Breast epithelium (tissue), 4 donors: ENCODE results near the gene KRTAP10-5. TPM values are rescaled to one million over a fixed set of nuclear protein-coding genes. Genes with fewer than 3 reads are reported as not detected.
"Not testable (repeated sequence)": the region's sequence is repeated elsewhere in the genome, so short reads cannot be mapped to it uniquely, and the experiment has no call there.

ENCODE experiments used
- DNase-seq, 2 donors: peaks; one replicate each; pipeline ENCODE4 v3.0.0-alpha.2; 2019; ENCODE audit warnings: low spot score in 2 of 2
- H3K27ac ChIP-seq, 2 donors: fragments of 200-600 bp; sonication (generic) in 1 of 2; one replicate each; pipeline ENCODE4 v1.5.1; 2016 to 2019; ENCODE audit warnings: mild to moderate bottlenecking in 1 of 2
- H3K27me3 ChIP-seq, 2 donors: fragments of 200-600 bp; sonication (generic) in 1 of 2; one replicate each; pipeline versions ENCODE4 v1.5.1 to v1.6.0; 2017 to 2019; ENCODE audit warnings: control low read depth in 1 of 2, mild to moderate bottlenecking in 1 of 2
- H3K36me3 ChIP-seq: fragments of 200-600 bp; one replicate; pipeline ENCODE4 v1.5.1; 2019
- H3K4me1 ChIP-seq, 2 donors: fragments of 200-600 bp; sonication (generic); one replicate each; pipeline ENCODE4 v1.5.1; 2016 to 2019; ENCODE audit warnings: control low read depth in 1 of 2
- H3K4me3 ChIP-seq, 3 donors: fragments of 200-600 bp; sonication (generic); 1 replicate in 2 of 3; 2 replicates in 1 of 3; pipeline ENCODE4 v1.5.1; 2016 to 2019; ENCODE audit warnings: mild to moderate bottlenecking in 3 of 3, moderate library complexity in 2 of 3
- H3K9me3 ChIP-seq, 2 donors: fragments of 200-600 bp; sonication (generic) in 1 of 2; one replicate each; pipeline ENCODE4 v1.5.1; 2016 to 2019; ENCODE audit warnings: control low read depth in 1 of 2
- CTCF ChIP-seq, 3 donors: fragments of 450-650 bp; IDR thresholded peaks; one replicate each; pipeline ENCODE4 v1.5.1; 2016 to 2017; ENCODE audit warnings: antibody characterized with exemption in 3 of 3, mild to moderate bottlenecking in 3 of 3, moderate library complexity in 3 of 3
- POLR2A ChIP-seq: fragments of 450-650 bp; IDR thresholded peaks from one replicate; pipeline ENCODE4 v1.6.1; 2016; ENCODE audit warnings: antibody characterized with exemption, mild to moderate bottlenecking, moderate library complexity
- POLR2AphosphoS5 ChIP-seq, 3 donors: sonication (generic); formaldehyde crosslinking; IDR thresholded peaks; one replicate each; pipeline ENCODE4 v1.6.1; 2017; ENCODE audit warnings: antibody characterized with exemption in 3 of 3
- intact Hi-C: fragments of 100-400 bp; cut with DNase I; formaldehyde crosslinking; loops from one replicate; pipeline ENCODE4 v1.15.1; 2023; ENCODE audit warnings: low total_unique reads
- total RNA-seq, 3 donors: library from RNA; depleted of rRNA; stranded (reverse); fragments of >200 nt; gene quantifications; one replicate each; pipeline ENCODE4 v1.1.0, GENCODE V29; 2016

KRTAP10-5 gene
- total RNA-seq, 3 donors from 2014 or later: not detected

- TF ChIP-seq POLR2A: no peak
- TF ChIP-seq POLR2AphosphoS5 (IDR thresholded peaks at IDR 0.05): no peak
- TF ChIP-seq CTCF (IDR thresholded peaks at IDR 0.05): no peak
Observed at GRCh38 chr21:44614161-44614631, 33.8 kb upstream of the KRTAP10-5 start.

GRCh38 chr21:44613386-44614155 lies 33.2 kb upstream of the KRTAP10-5 start:
- no peak for TF ChIP-seq CTCF (IDR thresholded peaks at IDR 0.05)
- TF ChIP-seq POLR2AphosphoS5 (IDR thresholded peaks at IDR 0.05): no peak
- no peak for TF ChIP-seq POLR2A
- Histone ChIP-seq H3K4me3 (no peak overlapping the region), H3K27ac (no peak overlapping the region), H3K9me3 (peaks cover 29 to 34% of the 10 kb centered on the region in 2 donors), H3K27me3 (peaks cover 0 to 34% of the 10 kb centered on the region in 2 donors), H3K4me1 (no peaks in the 10 kb centered on the region), H3K36me3 (no peaks in the 10 kb centered on the region)
- intact Hi-C loops: no loop called here
- DNase-seq: no peak

More at GRCh38 chr21:44614161-44614631, 33.8 kb upstream of the KRTAP10-5 start:
- Histone ChIP-seq H3K4me3 (no peak overlapping the region), H3K4me1 (no peaks in the 10 kb centered on the region), H3K27me3 (peaks cover 0 to 36% of the 10 kb centered on the region in 2 donors), H3K27ac (no peak overlapping the region), H3K36me3 (no peaks in the 10 kb centered on the region), H3K9me3 (peaks cover 27 to 30% of the 10 kb centered on the region in 2 donors)
- no peak for DNase-seq
- intact Hi-C loops: no loop called here

- Histone ChIP-seq H3K27me3 (peaks cover 0 to 33% of the 10 kb centered on the region in 2 donors), H3K4me1 (no peaks in the 10 kb centered on the region), H3K27ac (no peak overlapping the region), H3K36me3 (no peaks in the 10 kb centered on the region), H3K4me3 (no peak overlapping the region), H3K9me3 (peaks cover 29 to 34% of the 10 kb centered on the region in 2 donors)
- TF ChIP-seq CTCF (IDR thresholded peaks at IDR 0.05) (no peak), POLR2AphosphoS5 (IDR thresholded peaks at IDR 0.05) (no peak), POLR2A (no peak)
- intact Hi-C loops: no loop called here
- no peak for DNase-seq
Observed at GRCh38 chr21:44612669-44613229, 32.3 kb upstream of the KRTAP10-5 start.

GRCh38 chr21:44612029-44612486 lies 31.7 kb upstream of the KRTAP10-5 start, which contains the start of gene KRTAP10-8:
Gene KRTAP10-8, plus strand, starts transcription at chr21:44612079. Its CDS starts 22 bp downstream, at chr21:44612101.
- no peak for TF ChIP-seq CTCF (IDR thresholded peaks at IDR 0.05)

GRCh38 chr21:44611551-44611950 lies 31.1 kb upstream of the KRTAP10-5 start:
- intact Hi-C loops: no loop called here
- peaks cover 29 to 34% of the 10 kb centered on the region in 2 donors for H3K9me3 ChIP-seq
- H3K27ac ChIP-seq: no peak overlapping the region
- no peak overlapping the region for H3K4me3 ChIP-seq
- no peaks in the 10 kb centered on the region for H3K36me3 ChIP-seq
- no peaks in the 10 kb centered on the region for H3K4me1 ChIP-seq
- DNase-seq: no peak
- no peak for TF ChIP-seq POLR2A
- TF ChIP-seq CTCF (IDR thresholded peaks at IDR 0.05): no peak
- TF ChIP-seq POLR2AphosphoS5 (IDR thresholded peaks at IDR 0.05): no peak
- H3K27me3 ChIP-seq: peaks cover 0 to 31% of the 10 kb centered on the region in 2 donors

More at GRCh38 chr21:44612029-44612486, 31.7 kb upstream of the KRTAP10-5 start, which contains the start of gene KRTAP10-8:
- DNase-seq: no peak
- intact Hi-C loops: no loop called here
- H3K27ac ChIP-seq: no peak within 1 kb of the TSS
- H3K36me3 ChIP-seq: no peaks in the 10 kb centered on the region
- no peaks in the 10 kb centered on the region for H3K4me1 ChIP-seq
- H3K9me3 ChIP-seq: peaks cover 29 to 34% of the 10 kb centered on the region in 2 donors
- H3K27me3 ChIP-seq: peaks cover 0 to 33% of the 10 kb centered on the region in 2 donors
- no peak within 1 kb of the TSS for H3K4me3 ChIP-seq

GRCh38 chr21:44610157-44610843 lies 29.9 kb upstream of the KRTAP10-5 start:
- intact Hi-C loops, H3K36me3 ChIP-seq, H3K4me1 ChIP-seq, H3K4me3 ChIP-seq, DNase-seq, H3K27ac ChIP-seq: not testable (repeated sequence)
- peaks cover 29 to 34% of the 10 kb centered on the region in 2 donors for H3K9me3 ChIP-seq
- peaks cover 0 to 22% of the 10 kb centered on the region in 2 donors for H3K27me3 ChIP-seq
